HG02981 (cell line): ENCODE results near the gene METTL5.
"Not testable (repeated sequence)": the region's sequence is repeated elsewhere in the genome, so short reads cannot be mapped to it uniquely, and the experiment has no call there.

Experiments
- ATAC-seq: cut with Tn5 transposase; IDR thresholded peaks from one replicate; pipeline ENCODE4 v1.9.1; 2021; ENCODE audit warnings: mild to moderate bottlenecking, moderate library complexity; ENCODE audit not compliant: unreplicated experiment

The METTL5 gene

DNA sequence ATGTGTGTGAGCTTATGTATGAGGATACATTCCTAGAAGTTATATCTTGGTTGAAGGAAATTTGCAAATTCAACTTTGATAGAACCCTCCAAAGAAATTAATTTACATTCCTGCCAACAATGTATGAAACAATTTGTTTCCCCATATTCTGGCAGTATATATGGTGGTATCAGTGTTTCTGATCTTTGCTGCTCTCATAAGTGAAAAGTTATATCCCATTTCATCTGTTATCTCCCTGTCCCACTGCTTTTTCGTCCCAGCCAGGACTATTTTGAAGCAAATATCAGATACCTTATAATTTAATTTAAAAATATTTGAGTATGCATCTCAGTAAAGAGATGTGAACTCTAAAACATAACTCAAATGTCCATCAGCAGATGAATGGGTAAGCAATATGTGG, 9.7 kb upstream of the METTL5 start:
- ATAC-seq = no peak

DNA sequence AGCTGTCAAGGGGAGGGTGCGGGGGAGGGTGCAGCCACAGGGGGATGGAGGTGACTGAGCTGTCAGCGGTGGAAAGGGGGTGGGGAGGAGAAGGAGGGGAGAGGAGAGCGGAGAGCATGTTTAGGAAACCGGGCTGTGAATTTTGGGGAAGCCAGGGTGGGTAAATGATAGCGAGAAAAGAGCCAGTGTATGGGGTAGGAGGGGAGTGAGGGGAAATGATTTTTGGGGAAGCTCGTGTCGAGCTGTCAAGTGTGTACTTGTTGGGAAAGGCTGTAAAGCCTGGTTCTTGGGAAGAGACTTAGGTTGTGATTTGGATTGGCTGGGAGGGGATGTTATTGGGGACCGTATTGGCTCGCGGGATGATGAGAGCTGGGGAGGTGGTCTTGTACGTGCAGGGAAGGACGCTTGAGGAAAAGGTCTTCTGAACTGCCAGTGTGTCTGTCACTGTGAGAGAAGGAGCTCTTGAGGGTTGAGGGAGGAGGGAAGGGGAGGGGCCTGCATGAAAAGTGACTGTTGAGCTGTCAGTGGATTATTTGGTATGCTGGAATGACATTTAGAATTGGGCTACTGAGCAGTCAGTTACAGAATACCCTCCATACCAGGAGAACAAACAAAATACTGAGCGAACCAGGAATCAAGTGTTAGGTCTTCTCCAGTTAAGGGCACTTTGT, 3.6 kb upstream of the METTL5 start:
- peak; percentile 19 for ATAC-seq

DNA sequence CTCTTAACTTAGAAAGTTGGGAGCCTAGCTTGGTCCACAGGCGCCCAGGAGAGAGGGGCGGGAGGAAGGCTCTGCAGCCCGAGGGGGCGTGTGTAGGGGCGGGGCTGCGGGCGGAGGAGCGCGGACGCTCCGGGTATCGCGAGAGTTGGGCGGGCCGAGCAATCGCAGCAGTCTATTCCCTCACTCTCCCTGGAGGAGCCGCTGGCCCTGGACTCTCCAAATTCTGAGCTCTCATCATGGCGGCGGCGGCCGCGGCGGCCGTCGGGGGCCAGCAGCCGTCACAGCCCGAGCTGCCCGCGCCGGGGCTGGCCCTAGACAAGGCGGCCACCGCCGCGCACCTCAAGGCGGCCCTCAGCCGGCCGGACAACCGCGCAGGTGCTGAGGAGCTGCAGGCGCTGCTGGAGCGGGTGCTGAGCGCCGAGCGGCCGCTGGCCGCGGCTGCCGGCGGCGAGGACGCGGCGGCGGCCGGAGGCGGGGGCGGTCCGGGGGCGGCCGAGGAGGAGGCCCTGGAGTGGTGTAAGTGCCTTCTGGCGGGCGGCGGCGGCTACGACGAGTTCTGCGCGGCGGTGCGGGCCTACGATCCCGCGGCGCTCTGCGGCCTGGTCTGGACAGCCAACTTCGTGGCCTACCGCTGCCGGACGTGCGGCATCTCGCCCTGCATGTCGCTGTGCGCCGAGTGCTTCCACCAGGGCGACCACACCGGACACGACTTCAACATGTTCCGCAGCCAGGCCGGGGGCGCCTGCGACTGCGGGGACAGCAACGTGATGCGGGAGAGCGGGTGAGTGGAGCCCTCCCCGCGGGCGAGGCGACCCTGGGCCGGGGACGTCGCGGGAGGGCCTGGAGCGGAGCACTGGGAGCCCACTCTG, 2.8 kb upstream of the METTL5 start, which contains the start of gene UBR3:
Gene UBR3, plus strand, starts transcription at position 183 of the 869 bp plus-strand sequence. Its CDS starts 54 bp downstream, at position 237.
- ATAC-seq = peak; percentile 80

DNA sequence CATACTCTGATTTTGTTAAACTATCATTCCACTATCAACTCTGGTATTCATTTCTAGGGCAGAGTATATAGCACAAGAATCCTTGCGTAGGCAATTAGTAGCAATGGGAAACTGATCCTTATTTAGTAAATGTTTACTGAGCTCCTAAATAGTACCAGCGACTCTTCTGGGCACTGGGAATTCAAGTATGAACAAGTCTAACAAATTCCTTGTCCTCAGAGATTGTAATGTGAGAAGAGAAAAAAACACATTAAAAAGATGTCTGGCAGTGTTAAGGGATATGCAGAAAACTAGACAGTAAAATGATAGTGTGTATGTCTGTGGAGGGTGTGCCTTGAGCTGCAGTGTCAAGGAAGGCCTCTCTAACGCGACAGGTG, 721 bp downstream of the METTL5 start:
- ATAC-seq = no peak

DNA sequence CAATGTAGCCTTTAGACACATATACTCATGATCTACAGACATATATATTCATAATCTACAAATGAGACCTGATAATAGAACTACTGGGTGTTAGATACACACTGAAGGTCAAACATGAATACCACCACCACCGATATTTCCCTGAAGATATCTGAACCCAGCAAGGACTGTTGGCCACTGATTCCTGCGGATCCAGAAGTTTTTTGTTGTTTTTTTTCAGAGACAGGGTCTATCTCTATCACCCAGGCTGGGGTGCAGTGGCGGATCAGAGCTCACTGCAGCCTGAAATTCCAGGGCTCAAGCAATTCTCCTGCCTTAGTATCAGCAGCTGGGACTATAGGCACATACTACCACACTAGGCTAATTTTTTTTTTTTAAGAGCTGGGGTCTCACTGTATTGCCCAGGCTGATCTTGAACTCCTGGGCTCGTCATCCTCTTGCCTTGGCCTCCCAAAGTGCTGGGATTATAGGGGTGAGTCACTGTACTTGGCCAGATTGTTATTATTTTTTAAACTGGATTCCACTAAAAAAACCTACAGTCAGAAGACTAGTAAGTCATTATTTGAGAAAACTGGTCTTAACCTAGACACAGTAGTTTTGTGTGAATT, 1.8 kb downstream of the METTL5 start:
- no peak for ATAC-seq

DNA sequence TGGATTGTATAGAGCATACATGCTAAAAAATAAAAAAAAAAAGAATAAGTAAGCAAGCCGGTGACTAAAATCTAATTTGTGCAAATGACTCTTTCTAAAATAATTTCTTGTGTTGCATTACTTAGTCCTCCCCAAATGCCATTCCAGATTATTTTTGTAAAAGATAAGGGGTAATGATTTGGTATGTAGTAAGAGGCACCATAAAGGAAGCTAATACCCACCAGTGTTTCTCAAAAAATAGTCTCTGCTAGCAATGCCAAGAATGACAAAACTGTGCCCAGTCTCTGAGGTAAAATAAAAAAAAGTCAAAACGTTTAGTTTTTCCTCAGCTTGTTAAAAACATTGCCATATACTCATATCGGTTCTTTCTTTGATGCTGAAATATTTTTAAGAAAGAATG, 2.7 kb downstream of the METTL5 start:
- no peak for ATAC-seq

DNA sequence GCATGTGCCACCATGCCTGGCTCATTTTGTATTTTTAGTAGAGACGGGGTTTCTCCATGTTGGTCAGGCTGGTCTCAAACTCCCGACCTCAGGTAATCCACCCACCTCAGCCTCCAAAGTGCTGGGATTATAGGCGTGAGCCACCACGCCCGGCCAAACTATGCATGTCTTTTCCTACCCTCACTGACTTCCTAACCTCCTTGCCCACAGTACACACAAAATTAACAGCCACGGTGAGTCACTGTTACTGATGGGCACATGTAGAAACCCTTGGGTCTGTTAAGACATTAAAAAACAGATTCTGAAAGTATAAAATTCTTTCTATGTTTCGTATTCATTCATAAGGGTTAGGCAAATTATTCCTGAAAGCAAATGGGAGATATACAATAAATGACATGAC, 4.6 kb downstream of the METTL5 start:
- not testable (repeated sequence) for ATAC-seq

DNA sequence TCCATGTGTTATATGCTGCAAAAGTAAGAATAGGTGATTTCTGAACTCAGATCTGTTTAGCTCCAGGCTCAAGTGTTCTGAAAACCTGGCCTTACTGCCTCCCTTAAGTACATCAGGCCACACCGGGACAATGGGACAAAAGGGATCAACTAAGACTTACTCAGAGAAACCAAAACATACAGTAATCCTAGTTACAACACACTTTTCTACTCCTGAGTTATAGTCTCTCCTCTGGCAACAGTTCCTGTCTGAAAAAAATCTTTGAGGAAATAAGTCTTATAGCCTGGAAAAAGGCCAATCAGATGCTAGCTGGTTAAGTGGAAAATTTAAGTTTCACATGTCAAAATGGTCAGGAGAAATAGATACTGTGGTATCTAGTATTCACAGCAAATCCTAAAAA, 5.6 kb downstream of the METTL5 start:
- no peak for ATAC-seq

DNA sequence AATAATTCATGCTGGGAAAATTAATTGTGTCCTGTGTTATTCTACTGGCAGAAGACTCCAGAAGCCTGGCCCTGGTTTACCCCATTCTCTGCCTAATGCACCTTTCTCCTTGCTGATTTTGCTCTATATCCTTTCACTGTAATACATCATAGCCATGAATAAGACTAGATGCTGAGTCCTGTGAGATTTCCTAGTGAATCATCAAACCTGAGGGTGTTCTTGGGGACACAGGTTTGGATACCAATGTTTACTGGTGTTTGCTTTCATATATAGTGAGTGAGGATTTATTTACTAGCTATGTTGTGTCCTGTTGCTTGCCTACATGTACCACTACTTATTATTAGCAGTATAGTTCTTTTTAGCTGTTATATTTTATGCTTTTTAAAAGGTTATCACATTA, 6.5 kb downstream of the METTL5 start:
- ATAC-seq = no peak

DNA sequence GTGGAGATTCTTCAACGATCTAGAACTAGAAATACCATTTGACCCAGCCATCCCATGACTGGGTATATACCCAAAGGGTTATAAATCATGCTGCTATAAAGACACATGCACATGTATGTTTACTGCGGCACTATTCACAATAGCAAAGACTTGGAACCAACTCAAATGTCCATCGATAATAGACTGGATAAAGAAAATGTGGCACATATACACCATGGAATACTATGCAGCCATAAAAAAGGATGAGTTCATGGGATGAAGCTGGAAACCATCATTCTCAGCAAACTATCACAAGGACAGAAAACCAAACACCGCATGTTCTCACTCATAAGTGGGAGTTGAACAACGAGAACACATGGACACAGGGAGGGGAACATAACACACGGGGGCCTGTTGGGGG, 7.3 kb downstream of the METTL5 start:
- ATAC-seq = not testable (repeated sequence)

DNA sequence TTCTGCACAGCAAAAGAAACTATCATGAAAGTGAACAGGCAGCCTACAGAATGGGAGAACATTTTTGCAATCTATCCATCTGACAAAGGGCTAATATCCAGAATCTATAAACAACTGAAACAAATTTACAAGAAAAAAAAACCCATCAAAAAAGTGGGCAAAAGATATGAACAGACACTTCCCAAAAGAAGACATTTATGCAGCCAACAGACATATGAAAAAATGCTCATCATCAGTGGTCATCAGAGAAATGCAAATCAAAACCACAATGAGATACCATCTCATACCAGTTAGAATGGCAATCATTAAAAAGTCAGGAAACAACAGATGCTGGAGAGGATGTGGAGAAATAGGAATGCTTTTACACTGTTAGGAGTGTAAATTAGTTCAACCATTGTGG, 7.7 kb downstream of the METTL5 start:
- ATAC-seq = not testable (repeated sequence)

DNA sequence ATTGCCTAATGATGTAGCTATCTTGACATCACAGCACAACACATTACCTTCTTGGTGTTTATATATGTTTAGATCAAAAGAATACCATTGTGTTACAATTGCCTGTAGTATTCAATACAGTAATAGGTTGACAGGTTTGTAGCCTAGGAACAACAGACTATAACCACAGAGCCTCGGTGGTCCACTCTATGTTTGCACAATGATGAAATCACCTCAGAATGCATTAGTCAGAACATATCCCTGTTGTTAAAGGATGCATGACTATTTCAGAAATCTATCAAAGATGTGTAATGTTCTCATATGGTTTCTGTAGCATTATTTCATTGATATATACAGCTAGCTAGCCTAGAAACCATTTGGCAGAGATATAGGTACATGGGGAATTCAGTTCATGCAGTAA, 8.9 kb downstream of the METTL5 start:
- ATAC-seq = no peak

DNA sequence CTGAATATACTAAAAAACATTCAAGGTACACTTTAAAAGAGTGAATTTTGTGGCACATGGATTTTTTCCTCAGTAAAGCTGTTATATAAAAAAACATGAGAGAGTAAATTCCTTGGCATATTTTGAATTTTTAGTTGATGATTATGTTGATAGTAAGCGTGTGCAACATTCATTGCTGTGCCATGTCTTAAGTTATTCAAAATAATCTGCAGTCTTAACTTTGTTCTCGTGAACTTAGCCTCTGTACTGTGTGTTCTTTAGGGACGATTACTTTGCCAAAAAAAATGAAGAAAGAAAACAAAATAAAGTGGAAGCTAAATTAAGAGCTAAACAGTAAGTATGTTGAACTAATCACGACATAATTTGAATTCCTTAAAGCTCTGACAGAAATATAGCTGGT, 16.5 kb downstream of the METTL5 start:
- no peak for ATAC-seq

DNA sequence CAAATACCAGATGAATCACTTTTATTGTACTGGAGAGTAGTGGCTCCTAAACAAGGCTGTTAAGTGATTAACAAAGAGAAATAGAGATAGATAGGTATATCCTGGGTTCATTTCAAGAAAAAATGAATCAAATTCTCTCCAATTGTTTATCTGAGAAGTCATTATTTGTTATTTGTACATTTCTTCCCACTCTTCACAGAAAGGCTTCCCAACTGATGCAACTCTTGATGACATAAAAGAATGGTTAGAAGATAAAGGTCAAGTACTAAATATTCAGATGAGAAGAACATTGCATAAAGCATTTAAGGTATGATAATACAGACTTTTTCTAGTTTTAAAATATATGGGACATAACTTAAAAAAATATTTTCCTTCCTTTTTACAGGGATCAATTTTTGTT, 18.1 kb downstream of the METTL5 start:
- ATAC-seq = no peak

DNA sequence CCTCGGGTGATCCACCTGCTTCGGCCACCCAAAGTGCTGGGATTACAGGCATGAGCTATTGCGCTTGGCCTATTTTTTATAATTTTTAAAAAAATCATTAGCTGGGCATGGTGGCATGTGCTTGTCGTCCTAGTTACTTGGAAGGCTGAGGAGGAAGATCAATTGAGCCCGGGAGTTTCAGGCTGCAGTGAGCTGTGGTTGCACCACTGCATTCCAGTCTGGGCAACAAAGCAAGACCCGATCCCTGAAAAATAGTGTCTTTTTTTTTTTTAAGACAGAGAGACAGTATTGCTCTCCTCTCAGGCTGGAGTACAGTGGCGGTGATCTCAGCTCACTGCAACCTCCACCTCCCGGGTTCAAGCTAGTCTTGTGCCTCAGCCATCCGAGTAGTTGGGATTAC, 21.2 kb downstream of the METTL5 start:
- no peak for ATAC-seq

DNA sequence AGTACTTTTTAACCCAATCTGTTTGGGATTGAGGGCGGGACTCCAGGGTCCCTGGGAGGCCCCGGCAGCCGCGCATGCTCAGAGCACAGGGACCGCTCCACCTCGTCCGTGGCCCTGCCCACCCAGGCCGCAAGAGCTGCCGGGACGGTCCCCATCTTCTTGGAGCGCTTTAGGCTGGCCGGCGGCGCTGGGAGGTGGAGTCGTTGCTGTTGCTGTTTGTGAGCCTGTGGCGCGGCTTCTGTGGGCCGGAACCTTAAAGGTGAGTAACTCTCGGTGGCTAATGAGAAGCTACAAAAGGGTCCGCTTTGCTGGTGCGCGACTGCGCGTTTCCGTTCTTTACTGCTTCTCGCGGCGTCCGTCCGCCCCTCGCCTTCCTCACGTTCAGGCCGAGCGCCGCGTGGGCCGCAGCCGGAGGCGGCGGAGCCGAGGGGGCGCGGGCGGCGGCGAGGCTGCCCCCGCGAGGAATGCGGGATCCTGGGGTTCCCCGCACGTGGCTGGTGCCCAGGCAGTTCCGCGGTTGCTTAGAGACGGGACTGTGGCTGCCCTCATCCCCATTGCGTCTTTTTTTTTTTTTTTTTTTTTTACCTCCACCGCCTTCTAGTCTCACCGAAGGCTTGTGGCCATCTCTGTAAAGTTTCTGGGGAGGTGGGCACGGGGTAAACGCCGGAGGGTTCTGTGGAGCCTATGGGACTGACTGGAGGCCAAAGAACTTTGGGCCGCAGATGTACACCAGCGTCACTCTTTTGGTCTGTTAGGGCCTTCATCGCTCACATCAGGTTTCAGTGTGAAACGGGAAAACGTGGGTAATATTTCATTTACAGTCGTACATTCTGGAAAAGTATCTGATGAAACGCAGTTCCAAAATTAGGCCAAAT, 25.8 kb downstream of the METTL5 start, which contains the start of gene SSB:
Gene SSB, plus strand, starts transcription at position 154 of the 875 bp plus-strand sequence. CDS start 2,090 bp downstream, outside the sequence.
- peak; percentile 98 for ATAC-seq

DNA sequence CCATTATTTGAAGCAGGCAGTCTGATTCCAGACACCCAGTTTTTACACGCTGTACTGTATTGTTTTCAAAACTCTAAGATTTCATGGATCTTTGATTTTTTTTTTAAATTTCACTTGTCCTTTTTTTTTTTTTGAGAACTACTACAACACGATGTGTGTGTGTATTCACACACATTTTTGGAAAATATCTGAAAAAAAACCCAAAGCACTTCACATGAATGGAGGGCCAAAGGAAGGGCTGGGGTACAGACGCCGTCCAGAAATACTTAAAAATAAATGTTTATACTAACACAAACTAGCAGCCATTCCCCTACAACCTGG, 26.3 kb downstream of the METTL5 start:
- ATAC-seq = no peak

DNA sequence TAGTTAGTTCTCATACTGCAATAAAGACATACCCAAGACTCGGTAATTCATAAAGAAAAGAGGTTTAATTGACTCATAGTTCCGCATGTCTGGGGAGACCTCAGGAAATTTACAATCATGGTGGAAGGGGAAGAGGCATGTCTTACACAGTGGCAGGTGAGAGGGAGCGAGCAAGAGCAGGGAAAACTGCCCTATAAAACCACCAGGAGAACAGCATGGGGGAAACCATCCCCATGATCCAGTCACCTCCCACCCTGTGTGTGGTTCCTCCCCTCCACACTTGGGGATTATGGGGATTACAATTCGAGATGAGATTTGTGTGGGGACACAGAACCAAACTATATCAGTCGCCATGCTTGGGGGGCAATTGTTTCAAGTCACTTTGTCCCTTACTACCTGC, 27.1 kb downstream of the METTL5 start:
- ATAC-seq = no peak

DNA sequence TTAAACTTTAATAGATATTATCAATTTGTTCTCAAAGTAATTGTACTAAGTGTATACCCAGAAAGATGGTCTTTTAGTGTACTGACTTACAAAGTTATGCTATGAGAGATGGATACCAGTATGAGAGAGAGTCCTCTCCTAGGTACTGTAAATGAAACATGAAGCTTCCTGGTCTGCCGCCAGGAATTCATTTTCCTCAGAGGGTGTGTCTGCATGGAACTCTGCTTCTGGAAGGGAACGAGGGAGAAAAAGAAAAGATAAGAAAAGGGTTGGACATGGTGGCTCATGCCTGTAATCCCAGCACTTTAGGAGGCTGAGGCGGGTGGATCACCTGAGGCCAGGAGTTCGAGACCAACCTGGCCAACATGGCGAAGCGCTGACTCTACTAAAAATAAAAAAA, 28.3 kb downstream of the METTL5 start:
- no peak for ATAC-seq

DNA sequence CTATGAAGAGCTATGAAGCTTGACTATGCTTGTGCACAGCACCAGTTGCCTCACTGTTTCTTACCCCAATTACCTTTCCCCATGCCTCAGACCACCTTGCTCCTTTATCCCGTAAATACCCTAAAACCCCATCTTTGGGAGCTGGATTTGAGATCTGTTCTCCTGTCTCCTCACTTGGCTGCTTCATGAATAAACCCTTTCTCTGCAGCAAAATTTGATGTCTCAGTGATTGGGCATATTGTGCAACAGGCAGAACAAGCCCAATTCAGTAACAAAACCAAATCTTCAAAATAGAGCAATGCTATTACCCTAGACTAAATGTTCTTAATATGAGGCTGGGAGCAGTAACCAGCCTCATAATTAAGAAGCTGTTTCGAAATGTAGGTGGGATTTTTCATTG, 29.5 kb downstream of the METTL5 start:
- ATAC-seq = no peak

DNA sequence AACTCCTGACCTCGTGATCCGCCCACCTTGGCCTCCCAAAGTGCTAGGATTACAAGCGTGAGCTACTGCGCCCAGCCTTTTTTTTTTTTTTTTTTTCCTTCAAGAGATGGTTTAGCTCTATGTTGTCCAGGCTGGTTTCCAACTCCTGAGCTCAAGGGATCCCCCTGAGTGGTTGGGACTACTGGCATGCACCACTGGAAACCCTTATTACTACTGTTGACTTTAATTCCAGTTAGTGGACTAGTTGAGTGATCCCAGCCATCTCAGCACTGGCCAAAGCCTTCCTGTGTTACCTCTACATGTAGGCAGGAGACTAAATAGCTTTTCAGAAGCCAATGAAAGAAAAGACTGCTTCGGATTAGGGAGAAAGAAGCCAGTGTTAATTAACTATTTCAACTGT, 34.1 kb downstream of the METTL5 start:
- no peak for ATAC-seq
